Measurements from ENCODE around the gene TRABD2B.

TRABD2B gene

GRCh38 chr1:47788761-47789160, 208.4 kb downstream of the TRABD2B start:
- no peak for DNase-seq

- no peak for DNase-seq
Observed at GRCh38 chr1:47787560-47787959, 209.6 kb downstream of the TRABD2B start.

- DNase-seq = no peak
Observed at GRCh38 chr1:47786316-47786715, 210.9 kb downstream of the TRABD2B start.

DNA sequence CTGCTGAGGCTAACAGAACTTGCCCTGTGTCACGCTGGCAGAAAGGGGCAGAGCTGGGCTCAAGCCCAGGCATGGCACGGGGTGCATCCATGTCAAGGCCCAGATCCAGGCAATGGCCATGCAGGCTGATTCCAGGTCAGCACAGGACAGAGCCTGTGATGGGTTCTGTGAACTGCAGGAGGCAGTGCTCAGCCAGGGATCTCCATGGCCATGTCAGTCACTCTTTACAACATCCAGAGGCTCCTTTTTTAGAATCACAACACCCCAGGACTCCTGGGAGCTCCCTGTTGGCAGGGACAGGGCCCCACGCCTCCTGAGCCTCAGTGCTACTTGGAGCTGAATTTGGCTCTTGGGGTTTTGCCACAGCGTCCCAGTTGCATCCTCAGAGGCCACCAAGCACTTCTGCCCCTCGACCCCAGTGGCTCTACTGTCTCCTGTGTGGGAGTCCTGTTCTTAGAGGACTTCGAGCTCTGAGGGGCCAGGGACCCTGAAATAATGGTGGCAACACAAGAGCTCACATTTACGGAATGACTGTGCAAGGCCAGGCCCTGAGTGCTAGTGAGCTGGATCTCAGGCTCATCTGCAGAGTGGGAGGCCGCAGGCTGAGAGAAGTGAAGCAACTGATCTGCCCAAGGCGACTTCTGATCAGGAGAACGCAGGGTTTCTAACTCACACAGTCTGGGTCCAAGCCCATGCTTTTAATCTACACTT, 211.5 kb downstream of the TRABD2B start:
- DNase-seq = no peak

DNA sequence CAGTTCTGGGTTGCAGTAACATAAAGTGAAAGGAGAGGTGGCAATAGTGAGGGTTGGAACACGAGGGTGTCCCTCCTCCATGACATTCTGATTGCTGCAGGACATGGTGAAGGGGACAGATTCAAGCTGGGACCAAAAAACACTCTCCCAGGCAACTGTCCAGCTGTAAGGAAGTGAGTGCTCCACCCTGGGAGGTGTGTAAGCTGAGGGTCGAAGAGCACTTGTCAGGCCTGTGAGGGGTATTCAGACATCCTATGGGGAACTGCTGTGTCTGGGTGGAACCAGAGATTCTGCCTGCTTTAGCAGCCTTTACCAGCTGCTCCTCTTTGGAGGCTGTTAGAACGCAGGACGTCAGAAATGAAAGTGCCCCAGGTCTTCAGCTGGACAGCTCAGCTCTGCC, 212.1 kb downstream of the TRABD2B start:
- DNase-seq = no peak

GRCh38 chr1:47784497-47784822, 212.7 kb downstream of the TRABD2B start:
- no peak for DNase-seq

DNA sequence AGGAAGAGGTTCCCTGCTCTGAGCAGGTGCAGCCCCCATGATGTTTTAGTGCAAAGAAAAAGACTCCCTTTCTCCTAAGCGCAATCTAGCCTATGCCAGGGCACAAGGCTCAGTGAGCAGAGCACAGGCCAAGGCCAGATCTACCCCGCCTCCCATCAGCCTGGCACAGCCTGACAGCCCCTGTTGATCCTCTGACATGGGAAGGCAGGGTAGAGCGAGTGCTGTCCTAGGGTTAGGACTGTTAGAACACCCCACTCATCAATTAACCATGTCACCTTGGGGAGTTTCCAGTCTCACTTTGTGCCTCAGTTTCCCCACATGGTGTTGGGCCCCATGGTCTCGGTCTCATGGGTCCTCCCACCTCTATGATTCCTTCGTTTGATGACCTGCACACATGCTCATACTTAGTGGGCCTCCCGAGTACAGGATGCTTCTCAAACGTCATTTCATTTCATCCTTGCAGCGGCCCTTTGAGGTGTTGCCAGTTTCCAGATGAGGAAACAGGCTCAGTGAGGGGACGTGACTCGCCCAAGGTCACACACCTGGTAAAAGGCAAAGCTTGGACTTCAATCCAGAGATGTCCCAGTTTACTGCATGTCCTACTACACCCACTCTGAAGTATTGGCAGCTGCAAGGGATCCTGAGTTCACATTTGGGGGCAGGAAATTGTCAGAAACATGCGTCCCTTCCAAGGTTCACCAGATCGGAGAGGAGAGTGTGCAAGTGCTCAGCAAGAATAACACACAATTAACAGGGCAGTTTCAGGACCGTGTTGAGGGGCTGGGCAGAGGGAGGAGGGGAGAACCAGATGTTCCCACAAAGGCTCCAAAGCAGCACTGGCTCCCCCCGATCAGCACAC, 213.3 kb downstream of the TRABD2B start:
- DNase-seq = no peak

- DNase-seq = no peak
Observed at GRCh38 chr1:47782414-47783166, 214.6 kb downstream of the TRABD2B start.

DNA sequence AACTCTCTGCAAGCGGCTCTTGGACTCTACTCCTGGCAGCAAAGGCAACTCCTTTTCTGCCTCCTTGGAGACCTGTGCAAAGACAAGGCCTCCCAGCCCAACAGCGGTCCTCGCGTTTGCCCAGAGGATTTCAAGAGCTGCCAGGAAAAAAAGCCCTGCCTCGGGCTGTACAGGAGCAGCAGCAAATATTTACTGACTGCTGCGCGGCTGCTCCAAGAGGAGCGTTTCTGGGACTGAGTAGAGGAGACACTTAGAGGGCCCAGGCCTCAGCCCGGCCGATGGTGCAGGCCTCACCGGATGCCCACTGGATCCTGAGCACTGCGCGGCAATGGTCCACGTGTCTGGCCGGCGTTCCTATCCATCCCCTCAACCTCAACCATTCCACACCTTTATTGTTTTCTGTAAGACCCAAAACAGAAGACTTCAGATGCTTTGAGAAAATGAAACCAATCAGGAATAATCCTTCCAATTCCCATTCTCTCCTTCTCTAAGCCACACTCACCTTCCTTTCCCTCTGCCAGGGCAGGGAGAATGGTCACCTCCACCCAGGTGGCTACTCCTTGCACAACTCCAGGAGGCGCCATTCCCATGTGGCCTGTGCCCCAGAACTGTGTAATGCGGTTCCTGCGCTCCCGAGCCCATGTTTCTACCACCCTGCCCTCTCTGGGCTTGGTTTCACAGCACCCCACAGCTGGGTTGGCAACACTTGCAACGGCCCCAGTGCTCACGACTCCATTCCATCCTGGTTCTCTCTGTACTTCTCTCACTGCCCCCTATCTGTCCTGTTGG, 215.8 kb downstream of the TRABD2B start:
- DNase-seq = no peak

DNA sequence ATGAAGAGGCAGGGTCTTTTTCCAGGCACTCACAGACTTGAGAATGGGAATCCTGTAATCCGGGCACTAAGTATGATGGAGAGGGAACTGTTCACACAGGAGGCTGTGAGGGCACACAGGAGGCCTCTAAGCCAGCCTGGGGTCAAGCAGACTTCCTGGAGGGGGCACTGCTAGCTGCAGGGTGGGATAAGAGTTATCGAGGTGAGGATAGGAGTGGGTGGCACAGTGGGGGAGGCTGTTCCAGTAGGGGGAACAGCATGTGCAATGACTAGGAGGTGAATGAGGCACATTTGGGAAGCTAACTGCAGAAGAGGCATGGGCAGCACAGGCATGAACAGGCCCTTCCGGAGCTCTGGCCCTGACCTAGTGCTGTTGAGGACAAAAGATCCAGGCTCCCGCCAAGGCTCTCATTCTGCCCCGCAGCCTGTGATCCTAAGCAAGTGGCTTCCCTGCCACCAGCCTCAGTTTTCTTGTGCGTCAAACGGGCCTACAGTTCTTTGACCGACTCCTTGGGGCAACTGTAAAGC, 216.7 kb downstream of the TRABD2B start:
- DNase-seq = no peak

- DNase-seq = no peak
Observed at GRCh38 chr1:47779613-47780012, 217.6 kb downstream of the TRABD2B start.

GRCh38 chr1:47778280-47778679, 218.9 kb downstream of the TRABD2B start:
- DNase-seq = no peak

- DNase-seq = no peak
Observed at GRCh38 chr1:47777322-47777721, 219.9 kb downstream of the TRABD2B start.

DNA sequence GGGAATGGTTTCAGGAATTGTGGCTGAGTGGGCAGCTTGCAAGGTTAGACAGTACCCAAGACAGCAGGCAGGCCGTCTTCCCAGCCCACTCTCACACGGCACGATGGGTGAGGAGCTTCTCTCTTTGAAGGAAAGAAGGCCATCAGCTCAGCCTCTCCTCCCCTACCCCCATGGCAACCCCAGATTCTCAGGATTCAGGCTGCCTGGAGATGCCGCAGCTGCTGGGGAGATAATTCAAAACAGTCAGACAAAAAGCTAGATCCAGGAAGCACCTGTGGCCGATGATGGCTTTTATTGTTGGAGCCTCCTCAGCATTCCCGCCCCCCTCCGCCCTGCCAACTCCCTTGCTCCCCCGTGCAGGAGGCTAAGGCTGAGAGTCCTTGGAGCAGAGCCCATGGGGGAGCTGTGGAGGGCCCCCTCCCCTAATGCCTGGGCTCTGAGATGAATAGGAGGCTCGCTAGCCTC, 220.5 kb downstream of the TRABD2B start:
- no peak for DNase-seq

DNA sequence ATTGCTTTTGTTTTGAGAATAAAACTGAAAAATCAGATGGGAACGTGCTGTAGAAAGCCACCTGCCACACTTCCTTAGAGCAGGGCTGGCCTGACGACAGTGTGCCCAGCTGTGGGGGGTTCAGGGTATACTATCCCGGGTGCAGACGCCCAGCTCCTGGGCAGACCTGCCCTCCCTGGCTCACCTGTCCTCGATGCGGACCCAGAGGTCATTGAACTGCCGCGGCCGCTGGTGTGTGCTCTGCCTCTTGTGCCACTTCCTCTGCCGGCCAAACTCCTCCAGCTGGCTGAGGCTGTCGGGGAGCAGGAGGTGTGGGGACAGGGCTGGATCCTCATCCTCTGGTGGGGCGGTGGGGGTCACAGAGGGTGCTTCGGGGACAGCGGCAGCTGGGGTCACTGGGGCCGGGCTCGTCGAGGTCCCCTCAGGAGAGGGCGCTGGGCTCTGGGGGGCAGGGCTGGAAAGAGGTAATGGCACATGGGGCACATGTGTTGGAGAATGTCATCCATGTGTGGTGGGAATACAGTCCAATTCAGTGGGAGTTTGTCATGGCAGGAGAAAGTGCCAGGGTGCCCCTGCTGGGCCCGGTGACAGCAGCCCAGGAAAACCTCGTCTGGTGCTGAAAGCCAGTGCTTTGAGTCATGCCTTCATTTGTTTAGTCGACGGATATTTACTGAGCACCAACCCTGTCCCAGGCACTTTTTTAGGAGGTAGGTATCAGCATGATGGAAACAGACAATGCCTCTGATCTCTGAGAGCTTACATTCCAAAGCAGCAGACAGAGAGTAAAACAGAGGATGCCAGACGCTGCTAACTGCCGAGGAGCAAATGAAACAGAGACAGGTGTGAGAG, 222.0 kb downstream of the TRABD2B start:
- no peak for DNase-seq

DNA sequence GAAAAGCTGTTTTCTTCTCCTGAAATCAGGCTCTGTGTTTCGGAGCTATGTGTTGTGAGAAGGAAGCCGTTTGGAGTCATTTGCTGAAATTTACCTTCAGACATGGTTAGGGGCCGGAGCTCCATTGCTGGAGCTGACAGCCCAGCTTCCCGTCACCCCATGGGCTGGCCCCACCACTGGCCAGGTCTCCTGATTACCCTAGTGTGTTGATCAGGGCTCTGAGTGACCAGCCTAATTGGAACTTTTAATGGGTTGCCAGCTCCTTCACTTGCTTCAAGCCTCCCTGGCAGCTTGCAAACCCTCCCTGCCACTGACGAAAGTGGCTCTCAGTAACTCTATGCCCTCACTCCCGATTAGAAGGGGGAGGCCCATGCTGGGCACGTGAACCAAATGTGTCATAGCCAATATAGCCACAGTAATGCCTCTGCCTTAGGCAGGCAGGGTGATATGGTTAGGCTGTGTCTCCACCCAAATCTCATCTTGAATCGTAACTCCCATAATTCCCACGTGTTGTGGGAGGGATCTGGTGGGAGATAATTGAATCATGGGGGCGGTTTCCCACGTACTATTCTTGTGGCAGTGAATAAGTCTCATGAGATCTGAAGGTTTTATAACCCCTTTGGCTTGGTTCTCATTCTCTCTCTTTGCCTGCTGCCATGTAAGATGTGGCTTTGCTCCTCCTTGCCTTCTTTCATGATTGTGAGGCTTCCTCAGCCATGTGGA, 224.1 kb downstream of the TRABD2B start:
- DNase-seq = no peak

DNA sequence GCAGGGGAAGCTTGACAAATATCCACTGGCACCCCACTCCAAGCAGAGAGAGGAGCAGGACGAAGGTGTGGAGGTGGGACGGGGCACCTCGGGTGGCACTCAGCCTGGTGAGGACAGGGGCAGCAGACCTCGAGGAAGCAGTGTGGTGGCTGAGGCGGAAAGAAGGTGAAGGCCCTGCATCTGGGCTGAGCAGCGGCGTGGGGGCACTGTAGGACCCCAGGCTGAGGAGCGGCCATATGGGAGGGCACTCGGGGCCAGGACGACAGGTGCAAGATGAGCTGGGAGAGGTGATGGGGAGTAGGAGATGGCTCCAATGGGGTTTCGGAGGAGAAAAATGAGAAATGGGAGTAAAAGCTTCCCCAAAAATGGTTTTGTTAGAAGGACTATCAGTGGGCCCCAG, 224.9 kb downstream of the TRABD2B start:
- no peak for DNase-seq

DNA sequence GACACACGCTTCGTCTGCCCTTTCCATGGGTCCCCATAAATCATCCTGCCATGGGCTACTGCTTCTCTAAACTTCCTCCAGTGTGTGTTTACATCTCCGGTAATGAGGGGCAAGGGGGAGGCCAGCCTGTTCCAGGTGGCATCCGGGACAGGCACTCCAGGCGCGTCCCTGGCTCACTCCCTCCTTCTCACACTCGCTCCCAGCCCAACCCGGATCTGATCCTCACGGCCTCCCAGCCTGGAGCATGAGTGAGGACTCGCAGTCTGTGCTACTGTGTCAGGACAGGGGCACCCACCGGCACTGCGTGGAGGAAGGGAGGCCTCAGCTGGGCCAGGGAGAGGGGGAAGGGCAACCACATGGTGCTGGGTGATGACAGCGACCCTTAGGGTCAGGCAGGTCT, 225.4 kb downstream of the TRABD2B start:
- DNase-seq = no peak

- no peak for DNase-seq
Observed at GRCh38 chr1:47769983-47770382, 227.2 kb downstream of the TRABD2B start.

- no peak for DNase-seq
Observed at GRCh38 chr1:47769295-47769694, 227.9 kb downstream of the TRABD2B start.

DNA sequence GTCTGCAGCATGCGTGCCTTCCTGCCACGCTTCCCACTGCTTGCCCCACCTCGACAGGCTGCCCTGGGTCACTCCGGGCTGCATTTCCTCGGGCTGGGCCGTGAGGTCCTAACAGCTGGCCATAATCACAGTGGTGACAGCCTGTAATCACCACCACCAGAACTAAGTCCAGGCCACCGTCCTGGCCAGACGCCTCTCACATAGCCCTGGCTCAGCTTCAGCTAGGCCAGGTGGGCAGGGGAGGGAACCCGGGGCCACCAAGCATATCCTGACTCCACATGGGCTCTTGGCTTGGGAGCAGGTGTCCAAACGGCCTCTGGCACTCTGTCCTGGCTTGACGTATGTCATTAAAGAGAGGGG, 229.5 kb downstream of the TRABD2B start:
- no peak for DNase-seq
